T-helper 9 cell (primary cell): ENCODE data around the gene C1orf232.

Experiments used
- DNase-seq: peaks from one replicate; pipeline ENCODE4 v3.0.0-alpha.2; 2020
- total RNA-seq, 2 donors: gene quantifications; one replicate each; lab custom pipeline; 2026; lab: John Stamatoyannopoulos, UW

C1orf232 gene
- 0 reads per million in 2 donors for total RNA-seq

- DNase-seq = no peak
These were observed at the start of gene C1orf232 for GRCh38 chr1:26168410-26169197. TSS of gene C1orf232 (minus strand) at chr1:26168963. CDS start at chr1:26168499, 464 bp downstream.

- no peak for DNase-seq
These were observed 46.5 kb upstream of the C1orf232 start for GRCh38 chr1:26215246-26215645.

DNA sequence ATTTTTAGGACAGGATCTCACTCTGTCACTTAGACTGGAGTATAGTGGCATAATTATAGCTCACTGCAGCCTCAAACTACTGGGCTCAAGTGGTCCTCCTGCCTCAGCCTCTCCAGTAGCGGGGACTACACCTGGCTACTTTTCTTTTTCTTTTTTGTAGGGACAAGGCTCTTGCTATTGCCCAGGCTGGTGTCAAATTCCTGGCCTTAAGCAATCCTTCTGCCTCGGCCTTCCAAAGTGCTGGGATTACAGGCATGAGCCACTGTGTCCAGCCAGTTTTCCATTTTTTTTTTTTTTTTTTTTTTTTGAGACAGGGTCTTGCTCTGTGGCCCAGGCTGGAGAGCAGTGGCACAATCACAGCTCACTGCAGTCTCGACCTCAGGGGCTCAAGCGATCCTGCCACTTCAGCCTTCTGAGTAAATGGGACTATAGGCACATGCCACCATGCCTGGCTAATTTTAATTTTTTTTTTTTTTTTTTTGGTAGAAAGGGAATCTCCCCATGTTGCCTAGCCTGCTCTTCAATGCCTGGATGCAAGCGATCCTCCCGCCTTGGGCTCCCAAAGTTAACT, 44.7 kb upstream of the C1orf232 start:
- no peak for DNase-seq

GRCh38 chr1:26212726-26213125, 44.0 kb upstream of the C1orf232 start:
- DNase-seq = no peak

DNA sequence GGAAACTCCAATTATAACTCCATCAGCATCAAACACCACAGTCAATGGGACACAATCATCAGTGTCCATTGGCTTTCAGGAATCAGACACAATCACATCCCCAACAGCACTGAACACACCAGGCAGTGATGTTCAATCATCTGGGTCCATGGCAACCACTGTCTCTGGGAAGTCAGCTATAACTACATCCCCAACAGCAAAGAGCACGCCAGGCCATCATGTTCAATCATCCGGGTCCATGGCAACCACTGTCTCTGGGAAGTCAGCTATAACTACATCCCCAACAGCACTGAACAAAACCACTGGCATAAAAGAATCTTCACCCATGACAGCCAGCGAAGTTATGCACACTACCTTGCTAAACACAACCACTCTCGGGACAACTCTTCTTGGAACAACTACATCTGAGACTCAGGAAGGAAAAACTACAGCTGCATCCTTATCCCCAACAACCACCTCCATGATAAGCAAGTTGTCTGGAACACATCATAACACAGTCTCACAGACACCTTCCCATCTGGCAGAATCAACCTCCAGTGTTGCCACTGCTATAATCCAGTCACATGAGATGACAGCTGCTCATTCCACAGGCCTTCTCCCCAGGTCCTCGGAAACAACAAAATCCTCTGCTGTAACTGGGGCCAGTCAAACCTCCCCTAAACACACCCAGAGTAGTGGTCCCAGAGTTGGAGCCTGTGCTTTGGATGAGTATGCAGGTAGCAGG, 41.5 kb upstream of the C1orf232 start:
- no peak for DNase-seq

DNA sequence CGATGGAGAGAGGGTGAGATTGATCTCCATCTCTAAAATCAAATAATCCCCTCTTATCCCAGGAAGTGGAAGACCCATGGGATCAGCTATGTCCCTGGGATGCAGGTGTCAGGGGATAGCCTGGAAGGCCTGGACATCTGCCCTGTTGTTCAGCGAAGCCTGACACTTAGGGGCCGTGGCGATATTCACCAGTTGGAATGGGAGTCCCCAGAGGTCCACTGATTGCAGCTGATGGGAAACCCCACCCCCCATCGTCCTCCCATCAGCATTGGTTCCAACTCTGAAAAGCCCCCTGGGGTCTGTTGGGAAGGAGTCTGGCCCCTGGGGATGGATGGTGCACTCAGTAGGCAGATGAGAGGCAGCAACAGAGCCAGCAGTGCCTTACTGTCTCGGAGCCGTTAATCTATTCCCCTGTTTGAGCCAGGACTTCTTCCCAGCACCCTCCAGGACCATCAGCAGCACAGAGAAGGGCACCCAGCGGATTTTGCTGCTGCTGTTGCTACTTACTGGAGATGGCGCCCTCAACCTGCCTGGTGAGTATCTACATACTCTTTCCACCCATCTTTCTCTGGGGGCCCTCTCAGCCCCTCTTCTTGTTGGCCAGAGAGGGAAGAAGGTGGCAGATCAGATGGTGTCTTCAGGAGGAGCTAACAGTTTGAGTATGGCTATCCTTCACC, 35.0 kb upstream of the C1orf232 start:
- no peak for DNase-seq

- no peak for DNase-seq
These were observed 31.6 kb upstream of the C1orf232 start for GRCh38 chr1:26200413-26200812.

DNA sequence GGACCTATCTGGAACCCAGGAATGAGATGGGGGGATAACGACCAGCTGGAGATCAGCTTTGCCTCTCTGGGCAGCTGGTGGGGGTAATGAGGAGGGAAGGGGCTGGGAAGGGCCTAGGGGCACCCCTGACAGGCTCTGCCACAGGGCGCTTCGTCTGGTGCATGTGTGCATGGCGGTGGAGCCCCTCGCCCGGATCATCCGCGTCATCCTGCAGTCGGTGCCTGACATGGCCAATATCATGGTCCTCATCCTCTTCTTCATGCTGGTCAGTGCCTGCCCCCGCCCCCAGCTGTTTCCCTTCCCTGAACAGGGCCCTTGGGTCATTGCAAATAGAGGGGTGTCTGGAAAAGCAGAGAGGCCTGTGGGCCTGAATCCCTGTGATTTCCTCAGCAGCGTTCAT, 29.1 kb upstream of the C1orf232 start:
- no peak for DNase-seq

DNA sequence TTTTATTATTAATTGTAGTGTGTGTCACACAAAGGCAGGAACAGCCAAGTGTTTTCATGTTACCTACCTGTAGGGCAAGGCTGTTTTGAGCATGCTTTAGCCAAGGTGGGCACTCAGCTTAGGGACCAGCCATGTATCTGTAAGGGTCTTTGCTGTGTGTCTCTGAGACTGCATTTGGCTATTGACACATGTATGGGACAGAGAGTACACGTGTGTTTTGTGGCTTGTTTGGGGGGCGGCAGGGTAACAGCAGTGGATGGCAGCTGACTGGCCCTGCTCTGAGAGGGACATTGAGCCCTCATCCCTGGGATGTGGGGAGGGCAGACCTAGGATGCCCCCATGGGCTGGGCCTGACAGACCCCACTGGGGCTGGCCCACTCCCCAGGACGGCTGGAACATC, 28.5 kb upstream of the C1orf232 start:
- no peak for DNase-seq

DNA sequence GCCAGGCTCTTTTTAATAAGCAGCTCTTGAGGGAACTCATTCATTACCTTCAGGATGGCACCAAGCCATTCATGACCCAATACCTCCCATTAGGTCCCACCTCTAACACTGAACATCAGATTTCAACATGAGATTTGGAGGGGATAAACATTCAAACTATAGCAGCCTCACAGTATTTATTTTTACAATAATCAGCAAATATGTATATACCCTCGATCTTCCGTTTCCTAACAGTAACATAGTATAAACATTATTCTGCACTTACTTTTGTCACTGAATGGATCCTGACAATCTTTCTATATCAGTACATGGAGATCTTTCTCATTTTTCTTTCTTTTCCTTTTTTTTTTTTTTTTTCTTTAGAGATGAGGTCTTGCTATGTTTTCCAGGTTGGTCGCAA, 27.0 kb upstream of the C1orf232 start:
- DNase-seq = no peak

DNA sequence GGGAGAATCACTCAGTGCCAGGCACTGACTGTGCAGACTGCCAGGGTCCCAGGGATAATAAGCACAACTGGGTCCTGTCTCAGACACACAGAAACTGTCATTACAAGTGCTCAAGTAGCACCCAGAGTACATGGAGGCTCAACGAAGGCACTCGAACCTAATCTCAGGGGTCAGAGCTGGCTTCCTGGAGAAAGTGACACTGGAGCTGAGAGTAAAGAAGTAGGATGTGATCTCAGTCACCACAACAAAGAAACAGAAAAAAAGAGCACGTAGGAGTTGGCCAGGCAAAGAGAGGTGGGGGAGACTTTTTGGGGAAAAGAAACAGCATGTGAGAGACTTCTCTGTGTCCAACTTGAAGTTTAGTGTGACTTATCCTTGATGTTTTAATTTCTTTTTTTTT, 23.0 kb upstream of the C1orf232 start:
- DNase-seq = no peak

- no peak for DNase-seq
These were observed 21.7 kb upstream of the C1orf232 start, which contains the start of gene CATSPER4 for GRCh38 chr1:26190373-26190987. TSS of gene CATSPER4 (plus strand) at chr1:26190602. CDS start at chr1:26190628, 26 bp downstream.

GRCh38 chr1:26189751-26190275, 21.1 kb upstream of the C1orf232 start:
- no peak for DNase-seq

DNA sequence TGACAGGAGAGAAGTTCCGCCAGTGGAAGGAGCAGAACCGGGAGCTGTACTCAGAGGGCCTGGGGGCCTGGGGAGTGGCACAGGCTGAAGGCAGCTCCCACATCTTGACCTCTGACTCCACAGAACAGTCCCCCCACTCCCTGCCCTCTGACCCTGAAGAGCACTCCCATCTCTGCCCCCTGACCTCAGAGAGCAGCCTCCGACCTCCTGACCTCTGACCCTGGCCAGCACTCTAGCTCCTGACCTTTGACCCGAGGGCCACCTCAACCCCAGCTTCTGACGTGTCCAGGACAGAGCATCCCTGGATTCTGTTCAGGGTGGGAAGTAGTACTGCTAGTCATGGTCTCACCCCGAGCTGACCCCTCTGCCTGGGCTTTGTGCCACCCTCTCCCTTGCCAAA, 20.6 kb upstream of the C1orf232 start:
- no peak for DNase-seq

GRCh38 chr1:26188477-26188876, 19.7 kb upstream of the C1orf232 start:
- DNase-seq = no peak

DNA sequence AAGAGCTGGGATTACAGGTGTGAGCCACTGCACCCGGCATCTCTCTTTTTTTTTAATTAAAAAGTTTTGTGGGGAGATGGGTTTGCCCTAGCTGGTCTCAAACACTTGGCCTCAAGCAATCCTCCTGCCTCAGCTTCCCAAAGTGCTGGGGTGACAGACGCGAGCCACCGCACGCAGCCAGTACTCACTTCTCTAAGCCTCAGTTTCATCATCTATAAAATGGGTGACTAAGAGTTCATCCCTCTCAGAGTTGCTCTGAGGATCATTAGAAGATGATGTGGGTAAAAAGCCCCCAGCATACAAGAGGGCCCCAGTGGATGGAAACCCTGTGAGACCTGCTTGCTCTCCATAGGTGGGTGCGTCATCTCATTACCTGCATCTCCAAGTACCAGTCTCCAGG, 19.1 kb upstream of the C1orf232 start:
- DNase-seq = no peak

DNA sequence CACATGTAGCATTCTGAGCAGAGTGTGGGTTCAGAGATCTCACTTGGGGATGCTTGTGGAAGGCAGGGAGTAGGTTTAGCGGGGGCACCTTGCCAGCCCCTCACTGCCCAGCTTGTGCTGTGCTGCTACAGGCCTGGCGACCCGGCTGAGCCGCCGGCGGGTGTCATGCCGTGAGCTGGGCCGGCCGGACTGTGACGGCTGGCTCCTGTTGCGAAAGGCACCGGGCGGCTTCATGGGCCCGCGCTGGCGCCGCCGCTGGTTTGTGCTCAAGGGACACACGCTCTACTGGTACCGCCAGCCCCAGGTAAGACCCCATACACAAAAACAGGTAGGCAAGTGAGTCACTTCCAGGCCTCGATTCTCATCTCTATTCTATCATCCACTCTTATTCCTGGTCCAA, 16.1 kb upstream of the C1orf232 start:
- no peak for DNase-seq

- no peak for DNase-seq
These were observed 15.3 kb upstream of the C1orf232 start for GRCh38 chr1:26184086-26184485.

GRCh38 chr1:26182383-26182696, 13.6 kb upstream of the C1orf232 start:
- DNase-seq = no peak

DNA sequence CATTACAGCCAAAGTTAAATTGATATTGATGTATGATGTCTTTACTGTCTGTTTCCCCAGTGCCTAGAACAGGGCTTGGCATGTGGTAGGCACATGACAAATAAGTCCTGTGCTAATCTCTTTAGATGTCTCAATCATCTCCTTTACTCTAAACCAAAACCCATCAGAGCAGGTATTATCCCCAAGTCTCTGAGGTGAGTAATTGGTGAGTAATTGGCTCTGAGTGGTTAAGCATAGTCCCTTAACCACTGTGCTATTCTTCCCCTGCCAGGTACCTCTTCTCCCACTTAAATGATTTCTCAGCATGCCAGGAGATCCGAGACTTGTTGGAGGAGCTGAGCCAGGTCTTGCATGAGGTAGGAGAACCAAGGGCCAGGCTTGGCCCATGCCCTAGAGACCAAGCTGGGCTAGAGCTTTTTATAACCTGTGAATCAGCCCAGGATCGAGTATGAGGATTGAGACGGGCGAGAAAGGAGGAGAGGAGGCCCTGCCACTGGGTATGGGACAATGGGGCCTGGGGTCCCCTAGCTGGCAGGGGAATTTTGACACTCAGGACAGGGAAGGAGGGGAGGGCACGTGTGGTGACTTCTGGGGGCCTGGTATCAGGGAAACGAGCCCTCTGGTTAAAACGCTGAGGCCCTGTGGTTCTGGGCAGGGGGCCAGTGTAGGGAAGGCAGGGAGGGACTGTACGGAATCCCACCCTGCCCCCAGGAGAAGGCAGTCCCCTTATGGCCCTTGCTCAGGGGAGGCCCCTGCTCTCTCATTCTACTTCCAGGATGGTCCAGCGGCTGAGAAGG, 13.0 kb upstream of the C1orf232 start:
- DNase-seq = no peak

DNA sequence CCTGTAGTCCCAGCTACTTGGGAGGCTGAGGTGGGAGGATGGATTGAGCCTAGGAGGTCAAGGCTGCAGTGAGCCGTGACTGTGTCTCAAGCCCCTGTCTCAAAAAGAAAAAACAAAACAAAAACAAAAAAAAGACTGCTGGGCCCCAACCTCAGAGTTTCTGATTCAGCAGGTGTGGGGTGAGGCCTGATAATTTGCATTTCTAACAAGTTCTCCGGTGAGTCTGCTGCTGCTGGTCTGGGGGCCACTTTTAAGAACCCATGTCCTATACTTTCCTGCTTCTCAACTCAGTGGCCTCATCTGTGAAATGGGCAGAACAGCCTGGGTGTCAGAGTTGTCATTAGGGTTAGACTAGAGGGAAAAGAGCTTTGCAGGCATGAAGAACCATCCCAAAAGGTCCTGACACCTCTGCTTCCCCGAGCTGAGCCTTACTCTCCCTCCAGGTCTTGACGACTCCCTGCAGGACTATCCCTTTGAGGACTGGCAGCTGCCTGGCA, 11.3 kb upstream of the C1orf232 start:
- no peak for DNase-seq
